Stimulated activated CD8-positive, alpha-beta memory T cell treated with anti-CD3 and anti-CD28 coated beads, Interleukin-7, amount 100 ng/mL, for 4 hours (primary cell): ENCODE data around the gene CFAP54.
"Not testable (repeated sequence)": the region's sequence is repeated elsewhere in the genome, so short reads cannot be mapped to it uniquely, and the experiment has no call there.

Experiments
- DNase-seq, 2 donors: peaks; one replicate each; pipeline ENCODE4 v3.0.0-alpha.2; 2020; ENCODE audit warnings: low read depth in 2 of 2

CFAP54 gene

DNA sequence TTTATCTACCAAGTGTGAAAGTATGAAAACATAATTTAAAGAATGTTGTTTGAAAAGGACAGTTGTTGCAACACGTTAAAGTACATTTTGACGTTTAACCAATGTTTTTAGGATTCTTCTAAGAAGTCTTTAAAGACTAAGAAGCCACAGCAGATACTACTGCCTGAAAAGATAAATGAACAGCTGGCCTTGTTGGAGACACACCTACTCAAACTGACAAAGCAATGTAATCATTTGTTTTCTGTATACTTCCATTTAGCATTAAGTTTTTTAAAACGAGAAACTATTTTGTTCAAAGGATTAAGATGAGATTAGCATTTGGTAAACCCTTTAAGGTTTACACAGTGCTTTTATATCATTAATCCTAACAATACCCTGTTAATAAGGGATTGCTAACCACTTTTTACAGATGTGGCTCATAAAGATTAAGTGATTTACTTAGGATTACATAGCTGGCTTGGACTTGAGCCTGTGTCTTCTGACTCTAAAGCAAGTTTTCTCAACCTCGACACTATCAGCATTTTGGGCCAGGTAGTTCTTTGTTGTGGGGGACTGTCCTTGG is 134.4 kb downstream of the CFAP54 start:
- no peak for DNase-seq

DNA sequence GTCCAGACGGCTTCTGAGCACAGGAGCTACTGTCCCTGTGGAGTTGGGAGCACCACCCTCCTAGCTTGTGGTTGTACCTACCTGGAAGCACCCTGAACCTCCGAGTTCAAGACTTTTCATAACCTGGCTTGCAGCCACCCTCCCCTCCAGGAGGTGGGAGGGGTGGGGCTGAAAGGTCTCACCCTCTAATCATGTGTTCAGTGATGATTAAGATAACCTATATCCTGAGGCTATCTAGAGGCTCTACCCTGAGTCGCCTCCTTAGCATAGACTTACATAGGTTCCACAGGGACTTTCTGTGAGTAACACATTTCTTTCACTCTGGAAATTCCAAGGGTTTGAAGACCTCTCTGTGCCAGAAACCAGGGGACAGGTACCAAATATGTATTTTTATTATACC is 146.5 kb downstream of the CFAP54 start:
- no peak for DNase-seq

DNA sequence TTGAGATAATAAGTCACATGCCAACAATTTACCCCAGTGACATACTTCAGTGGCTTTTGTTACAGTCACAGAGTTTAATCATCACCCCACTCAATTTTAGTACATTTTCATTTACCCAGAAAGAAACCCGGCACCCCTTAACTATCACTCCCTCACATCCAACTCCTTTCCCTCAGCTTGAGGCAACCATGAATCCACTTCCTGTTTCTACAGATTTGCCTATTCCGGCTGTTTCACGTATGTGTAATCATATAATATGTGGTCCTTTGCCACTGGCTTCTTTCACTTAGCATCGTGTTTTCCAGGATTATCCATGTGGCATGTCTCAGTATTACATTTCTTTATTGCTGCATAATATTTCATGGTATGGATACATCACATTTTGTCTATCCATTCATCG is 147.5 kb downstream of the CFAP54 start:
- no peak for DNase-seq

DNA sequence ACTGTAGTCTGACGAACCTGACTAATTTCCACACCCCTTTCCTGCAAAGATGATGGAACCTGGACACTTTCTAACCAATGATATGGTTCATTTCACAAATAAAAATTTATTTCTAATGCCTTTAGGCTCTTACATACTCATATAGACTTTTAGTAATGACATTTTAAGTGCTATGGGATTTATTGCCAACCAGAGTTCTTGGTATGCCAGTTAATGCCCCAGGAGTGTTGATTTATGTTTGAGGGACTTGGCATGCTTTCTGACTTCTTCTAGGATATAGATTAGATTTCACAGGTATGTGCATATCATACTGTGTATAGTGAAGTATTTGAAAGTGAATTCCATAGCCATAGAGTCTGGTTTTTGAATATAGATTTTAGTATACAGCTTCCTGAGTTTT is 159.5 kb downstream of the CFAP54 start:
- no peak for DNase-seq

DNA sequence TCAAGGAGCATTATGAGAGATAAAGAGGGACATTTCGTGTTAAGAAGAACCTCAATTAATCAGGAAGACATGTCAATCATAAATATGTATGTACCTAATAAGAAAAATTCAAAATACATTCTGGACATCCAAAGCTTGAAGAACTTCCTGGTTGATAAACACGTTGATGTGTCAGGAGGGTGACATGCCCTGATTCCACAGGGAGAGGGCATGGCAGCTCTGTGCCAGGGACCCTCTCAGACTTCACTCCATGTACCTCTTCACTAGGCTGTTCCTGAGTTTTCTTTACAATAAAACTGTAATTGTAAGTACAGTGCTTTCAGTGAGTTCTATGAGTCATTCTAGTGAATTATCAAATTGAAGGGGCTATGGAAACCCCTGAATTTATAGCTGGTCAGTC is 163.5 kb downstream of the CFAP54 start:
- DNase-seq = no peak

DNA sequence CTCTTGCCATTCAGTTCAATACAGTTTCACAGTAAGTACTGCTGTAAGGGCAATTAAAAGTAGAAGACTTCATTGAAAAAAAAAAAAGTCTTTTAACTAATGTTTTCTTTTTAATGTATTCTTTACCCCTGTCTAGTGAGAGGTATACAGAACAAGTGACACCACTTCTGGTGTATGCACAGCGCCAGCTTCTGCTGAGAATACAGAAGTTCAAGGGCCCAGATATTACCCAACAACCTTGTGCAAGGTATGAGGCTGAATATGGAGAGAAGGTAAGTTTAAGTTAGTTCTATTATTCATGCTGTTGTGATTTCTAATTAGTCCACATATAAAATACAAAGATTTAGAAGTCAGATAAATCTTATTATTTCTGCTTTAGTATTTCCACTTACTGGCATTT is 168.7 kb downstream of the CFAP54 start:
- no peak for DNase-seq

DNA sequence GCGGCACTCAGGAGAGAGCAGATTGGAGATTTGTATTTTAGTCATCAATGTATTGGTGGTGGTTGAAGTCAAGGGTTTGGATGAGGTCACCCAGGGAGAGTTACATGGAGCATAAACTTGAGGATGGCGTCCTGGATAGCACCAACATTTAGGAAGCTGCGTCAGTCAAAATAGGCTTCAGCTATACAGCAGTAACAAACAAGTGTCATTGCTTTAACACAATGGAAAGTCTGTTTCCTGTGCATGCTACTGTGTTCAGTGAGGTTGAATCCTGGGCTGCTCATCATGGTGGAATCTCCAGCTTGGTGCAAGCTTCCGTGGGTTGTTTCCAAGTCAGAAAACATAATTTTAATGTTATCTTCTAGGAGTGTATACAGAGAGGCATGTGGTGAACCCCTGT is 180.4 kb downstream of the CFAP54 start:
- no peak for DNase-seq

DNA sequence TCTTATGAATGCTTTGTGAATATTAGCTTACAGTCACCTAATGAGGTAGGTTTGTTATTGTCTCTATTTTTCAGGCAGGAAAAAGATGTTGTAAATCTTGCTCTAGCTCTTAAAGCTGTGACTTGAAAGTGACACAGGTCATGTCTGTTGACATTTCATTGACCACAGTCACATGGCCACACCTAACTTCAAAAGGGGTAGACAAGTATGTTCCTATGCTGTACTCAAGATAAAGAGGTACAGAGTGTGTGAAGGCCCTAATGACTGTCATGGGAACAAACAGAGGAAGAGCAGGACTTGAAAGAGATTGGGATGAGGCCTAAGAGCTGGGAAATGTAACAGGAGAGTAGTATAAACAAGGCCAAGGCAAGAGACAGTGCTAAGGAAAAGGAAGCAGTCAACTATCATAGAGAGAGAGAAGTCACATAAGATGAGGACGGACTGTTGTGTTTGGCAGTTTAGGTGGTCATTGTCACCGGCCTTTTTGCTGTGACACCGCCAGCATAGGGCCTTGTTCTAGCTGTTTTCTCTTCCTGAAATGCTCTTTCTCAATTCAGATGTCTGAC is 181.0 kb downstream of the CFAP54 start:
- DNase-seq = no peak

DNA sequence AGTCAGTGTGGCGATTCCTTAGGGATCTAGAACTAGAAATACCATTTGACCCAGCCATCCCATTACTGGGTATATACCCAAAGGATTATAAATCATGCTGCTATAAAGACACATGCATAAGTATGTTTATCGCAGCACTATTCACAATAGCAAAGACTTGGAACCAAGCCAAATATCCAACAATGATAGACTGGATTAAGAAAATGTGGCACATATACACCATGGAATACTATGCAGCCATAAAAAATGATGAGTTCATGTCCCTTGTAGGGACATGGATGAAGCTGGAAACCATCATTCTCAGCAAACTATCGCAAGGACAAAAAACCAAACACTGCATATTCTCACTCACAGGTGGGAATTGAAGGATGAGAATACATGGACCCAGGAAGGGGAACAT is 186.1 kb downstream of the CFAP54 start:
- DNase-seq = not testable (repeated sequence)

DNA sequence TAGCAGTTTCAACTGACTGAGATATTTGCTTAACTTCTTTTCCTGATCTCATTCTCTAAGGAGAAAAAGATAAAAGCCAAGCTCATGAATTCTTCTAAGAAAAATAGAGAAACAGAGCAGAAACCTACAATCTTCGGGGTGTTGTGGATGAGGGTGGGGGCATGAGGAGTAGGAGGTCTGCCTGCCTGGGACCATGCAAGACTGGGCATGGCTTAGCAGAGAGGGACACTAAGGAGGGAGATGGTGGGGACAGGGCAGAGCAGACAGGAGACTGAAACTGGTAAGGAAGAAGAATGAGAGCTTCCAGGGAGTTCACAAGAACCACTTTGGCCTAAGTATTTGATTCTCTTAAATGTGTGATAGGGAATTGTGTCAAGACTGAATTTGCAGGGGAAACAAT is 188.0 kb downstream of the CFAP54 start:
- DNase-seq = no peak

DNA sequence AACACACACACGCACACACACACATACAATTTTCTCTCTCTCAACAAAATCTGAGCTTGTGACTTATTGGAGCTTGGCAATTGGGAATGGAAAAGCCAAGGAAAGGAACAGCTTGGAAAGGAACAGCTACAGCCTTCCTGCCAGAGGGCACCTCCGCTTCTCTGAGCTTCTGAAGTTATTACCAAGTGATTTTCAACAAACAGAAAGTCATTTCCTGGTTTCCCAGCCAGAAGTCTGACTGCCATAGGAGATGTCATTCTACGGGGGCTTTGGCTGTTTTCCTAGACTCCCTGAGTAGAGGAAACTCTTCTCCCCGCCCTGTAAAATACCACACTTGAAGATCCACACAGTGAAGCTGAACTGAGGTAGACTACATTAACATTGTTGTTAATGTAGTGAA is 198.3 kb downstream of the CFAP54 start:
- no peak for DNase-seq

DNA sequence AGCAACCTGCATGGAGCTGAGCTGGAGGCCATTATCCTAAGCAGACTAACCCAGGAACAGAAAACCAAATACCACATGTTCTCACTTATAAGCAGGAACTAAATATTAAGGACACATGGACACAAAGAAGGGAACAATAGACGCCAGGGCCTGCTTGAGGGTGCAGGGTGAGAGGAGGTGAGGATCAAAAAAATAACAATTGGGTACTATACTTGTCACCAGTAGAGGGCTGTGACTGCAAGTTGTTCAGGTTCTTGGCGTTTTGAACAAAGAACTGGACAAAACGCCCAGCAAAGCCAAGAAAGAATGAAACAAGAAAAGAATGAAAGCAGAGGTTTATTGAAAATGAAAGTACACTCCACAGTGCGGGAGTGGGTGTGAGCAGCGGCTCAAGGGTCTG is 209.1 kb downstream of the CFAP54 start:
- no peak for DNase-seq

DNA sequence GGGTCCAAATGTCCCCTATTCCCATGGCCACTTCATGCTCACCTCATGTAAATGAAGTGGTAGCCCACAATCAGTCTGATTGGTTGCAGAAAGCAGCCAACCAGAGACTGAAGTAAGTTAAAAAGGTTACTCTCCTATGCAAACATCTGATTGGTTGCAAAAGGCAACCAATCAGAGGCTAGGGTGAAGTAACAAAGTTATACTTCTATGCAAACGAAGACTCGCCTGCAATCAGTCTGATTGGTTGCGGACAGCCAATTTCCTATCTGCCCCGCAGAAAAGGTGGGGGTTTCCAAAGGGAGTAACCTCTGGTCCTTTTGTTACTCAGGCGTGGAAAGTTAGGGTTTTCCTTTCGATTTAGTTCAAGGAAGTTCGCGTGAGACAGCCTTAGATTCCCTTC is 209.6 kb downstream of the CFAP54 start:
- DNase-seq = no peak

DNA sequence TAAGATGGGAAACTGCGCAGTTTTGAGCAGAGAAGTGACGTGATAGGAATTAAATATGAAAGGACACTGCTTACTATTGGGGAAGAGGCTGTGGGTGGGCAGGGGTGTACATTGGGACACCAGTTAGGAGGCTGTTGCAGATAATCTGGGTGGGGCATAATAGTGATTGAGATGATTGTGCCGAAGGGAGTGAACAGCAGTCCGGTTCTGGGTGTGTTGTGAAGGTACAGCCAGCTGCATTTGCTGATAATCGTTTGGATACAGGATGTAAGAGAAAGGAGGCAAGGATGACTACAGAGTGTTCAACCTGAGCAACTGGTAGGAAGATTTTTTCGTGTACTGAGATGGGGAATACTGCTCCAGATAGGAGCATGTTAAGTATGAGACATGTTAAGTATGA is 212.5 kb downstream of the CFAP54 start:
- DNase-seq = no peak

DNA sequence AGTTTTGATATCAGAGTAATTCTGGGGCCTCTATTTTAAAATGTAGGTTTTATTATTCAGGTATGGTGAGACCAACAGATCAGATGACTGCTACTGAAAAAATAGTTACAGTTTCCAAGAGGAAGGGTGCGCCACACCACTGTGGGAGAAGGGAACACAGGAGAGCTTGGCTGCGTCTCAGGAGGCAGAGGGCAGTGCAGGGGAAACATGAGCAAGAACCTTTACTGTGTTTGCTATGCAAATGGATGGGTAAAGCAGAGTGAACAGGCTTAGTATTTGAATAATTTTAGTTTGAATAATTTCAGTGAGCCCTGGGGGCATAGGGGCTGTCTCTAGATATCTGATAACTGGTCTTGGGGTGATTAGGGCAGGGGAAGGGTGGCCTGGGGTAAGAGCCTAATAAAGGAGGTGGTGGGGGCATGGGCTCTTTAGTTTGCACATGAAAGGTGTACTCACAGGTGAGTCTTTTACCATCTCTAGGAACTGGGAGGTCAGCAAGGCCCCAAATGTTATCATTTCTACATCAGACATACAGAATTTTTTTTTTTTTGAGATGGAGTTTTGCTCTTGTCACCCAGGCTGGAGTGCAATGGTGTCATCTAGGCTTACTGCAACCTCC is 220.9 kb downstream of the CFAP54 start:
- DNase-seq = no peak

DNA sequence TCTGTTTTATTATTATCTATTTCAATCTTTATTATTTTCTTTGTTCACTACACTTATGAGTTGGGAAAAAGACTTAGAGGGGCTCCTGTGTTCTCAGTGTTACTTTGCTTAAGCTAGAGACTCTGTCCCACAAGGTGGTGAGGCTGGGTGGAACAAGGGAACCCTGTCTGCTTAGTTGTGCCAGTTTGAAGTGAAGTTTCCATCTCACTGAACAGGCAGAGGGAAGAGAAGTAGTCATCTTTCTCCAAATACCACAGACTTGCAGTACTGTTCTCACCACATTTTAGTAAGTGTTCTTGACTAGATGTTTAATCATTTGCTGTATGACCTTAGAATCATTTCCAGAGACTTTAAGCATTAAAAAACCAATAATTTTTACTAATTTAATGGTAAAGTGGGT is 222.0 kb downstream of the CFAP54 start:
- no peak for DNase-seq

DNA sequence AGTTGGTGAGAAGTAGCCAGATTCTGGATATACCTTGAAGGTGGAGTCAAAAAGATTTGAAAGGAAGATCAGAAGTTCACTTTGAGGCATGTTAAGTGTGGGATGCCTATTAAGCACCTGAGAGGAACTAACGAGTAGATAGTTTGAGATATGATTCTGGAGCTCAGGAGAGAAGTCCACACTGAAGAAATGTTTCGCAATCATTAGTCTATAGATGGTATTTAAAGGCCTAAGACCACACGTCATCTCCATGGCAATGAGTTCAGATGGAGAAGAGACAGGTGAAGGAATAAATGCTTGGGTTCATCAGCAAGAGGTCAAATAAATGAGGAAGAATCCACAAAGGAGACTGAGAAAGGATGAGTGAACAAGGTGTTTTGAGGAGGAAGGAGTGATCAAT is 224.8 kb downstream of the CFAP54 start:
- DNase-seq = no peak

DNA sequence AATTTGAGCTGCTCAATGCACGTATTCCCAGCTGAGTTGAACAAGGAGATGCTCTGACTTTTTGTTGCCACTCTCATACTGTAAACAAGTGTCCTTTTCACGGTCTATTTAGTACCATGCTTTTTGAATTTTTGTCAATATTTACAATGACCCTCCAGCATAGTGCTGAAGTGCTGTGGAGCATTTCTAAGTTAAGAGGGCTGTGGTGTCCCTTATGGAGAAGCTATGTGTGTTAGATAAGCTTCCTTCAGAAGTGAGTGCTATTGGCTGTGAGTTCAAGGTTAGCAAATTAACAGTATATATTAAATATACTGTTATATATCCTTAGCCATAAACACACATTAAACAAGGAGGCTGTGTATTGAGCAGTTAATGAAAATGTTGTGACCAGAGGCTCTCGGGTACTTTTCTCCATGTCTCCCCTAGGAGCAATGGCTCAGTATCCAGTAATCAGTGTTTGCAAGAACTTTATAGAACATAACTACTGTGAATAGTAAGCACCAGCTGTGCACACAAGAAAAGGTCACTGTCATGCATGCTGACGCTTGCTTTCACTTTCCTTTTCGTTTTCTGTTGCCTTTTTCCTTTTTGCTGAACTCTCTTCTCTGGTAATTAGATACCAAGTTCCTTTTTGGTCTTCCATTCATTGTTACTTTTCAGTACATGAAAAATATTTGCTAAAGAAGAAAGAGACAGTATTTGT is 230.4 kb downstream of the CFAP54 start:
- DNase-seq = no peak

DNA sequence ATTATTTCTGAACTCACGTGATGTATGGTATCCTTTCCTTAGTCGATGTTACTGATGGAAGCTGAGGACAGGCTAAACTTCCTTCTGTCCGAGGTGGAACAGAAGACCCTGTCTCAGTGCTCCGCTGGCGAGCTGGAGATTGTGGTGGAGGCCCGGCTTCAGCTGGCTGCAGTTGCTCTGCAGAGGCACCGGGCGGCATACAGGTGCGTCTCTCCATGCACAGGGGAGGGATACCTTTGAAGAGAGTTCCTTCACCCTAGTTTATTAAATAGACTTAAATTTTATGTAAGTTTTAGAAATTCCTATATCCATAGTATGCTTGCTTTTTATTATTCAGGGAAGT is 231.0 kb downstream of the CFAP54 start:
- no peak for DNase-seq

DNA sequence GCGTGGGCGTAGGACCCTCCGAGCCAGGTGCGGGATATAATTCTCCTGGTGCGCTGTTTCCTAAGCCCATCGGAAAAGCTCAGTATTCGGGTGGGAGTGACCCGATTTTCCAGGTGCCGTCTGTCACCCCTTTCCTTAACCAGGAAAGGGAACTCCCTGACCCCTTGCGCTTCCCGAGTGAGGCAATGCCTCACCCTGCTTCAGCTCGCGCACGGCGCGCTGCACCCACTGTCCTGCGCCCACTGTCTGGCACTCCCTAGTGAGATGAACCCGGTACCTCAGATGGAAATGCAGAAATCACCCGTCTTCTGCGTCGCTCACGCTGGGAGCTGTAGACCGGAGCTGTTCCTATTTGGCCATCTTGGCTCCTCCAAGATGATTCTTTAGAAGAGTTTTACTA is 240.1 kb downstream of the CFAP54 start:
- not testable (repeated sequence) for DNase-seq

DNA sequence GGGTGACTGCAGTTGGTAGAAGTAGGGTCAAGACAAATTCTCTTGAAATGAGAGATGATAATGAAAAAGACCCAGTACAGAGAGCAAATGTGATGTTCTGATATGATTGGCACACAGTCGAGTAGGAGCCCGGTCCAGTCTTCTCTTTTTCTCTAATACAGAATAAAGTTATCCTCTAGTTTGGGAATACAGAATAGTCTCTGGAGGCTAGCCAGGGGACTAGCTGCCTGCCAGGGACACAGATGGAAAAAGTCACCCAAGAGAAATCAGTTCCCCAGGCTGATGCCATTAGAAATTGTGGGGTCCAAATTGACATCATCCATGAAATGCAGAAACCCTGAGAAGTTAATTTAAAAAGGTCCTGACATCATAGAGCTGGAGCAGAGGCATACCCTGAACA is 240.5 kb downstream of the CFAP54 start:
- DNase-seq = no peak

DNA sequence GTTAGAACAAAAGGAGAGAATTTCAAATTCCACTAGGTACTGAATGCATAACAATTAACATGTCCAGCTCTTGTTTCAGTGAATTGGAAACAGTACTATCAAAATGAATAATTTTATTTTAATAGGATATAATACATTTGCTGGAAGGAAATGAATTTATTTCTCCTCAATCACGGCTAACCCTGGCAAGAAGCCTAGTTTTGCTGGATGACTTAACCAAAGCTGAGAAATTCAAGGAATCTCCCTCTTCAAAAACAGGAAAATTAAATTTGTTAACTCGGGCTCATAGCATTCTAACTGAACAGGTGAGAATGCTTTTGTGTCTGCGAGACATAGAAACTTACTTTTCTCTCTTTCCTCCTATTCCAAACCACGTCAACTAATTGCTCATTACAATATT is 254.2 kb downstream of the CFAP54 start:
- no peak for DNase-seq

DNA sequence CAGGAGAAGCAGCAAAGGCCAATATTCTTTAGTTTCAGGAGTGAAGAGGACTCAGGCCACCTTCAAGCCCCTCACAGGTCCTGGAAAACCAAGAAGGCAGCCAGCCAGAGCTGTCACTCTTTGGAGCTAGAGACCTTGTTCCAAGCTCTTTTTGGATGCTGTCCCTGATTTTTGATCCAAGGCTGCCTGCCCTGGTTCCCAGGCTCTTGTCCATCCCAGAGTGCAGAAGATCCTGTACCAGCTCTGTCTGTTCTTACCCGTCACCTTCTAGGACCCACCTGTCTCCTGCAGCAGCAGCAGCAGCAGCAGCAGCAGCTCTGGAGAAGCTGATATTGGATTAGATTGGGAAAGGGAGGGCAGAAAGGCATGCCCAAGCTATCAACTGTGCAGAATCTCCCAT is 260.6 kb downstream of the CFAP54 start:
- DNase-seq = no peak
